GM12892 (cell line): ENCODE results near the gene DLGAP5.
A peak's percentile ranks its signal among the peaks of the same experiment; 100 is the strongest.

Source experiments
- DNase-seq: peaks from one replicate; pipeline ENCODE4 v3.0.0; 2011; ENCODE audit not compliant: insufficient read length
- FAIRE-seq: peaks from 2 replicates; lab custom pipeline; 2011; peaks lifted over from hg19 to GRCh38; lab: Jason Lieb, UNC
- POLR2A ChIP-seq: IDR thresholded peaks from 2 replicates; pipeline ENCODE4 v1.6.1; 2011; ENCODE audit warnings: low read depth, low read length, control low read depth
- POLR2AphosphoS5 ChIP-seq: IDR thresholded peaks from 2 replicates; pipeline ENCODE4 v1.6.1; 2011; ENCODE audit warnings: low read depth, low read length, control low read depth
- TAF1 ChIP-seq: IDR thresholded peaks from 2 replicates; pipeline ENCODE4 v1.6.1; 2011; ENCODE audit warnings: low read depth, mild to moderate bottlenecking, control low read depth, low read length, borderline replicate concordance

The DLGAP5 gene

DNA sequence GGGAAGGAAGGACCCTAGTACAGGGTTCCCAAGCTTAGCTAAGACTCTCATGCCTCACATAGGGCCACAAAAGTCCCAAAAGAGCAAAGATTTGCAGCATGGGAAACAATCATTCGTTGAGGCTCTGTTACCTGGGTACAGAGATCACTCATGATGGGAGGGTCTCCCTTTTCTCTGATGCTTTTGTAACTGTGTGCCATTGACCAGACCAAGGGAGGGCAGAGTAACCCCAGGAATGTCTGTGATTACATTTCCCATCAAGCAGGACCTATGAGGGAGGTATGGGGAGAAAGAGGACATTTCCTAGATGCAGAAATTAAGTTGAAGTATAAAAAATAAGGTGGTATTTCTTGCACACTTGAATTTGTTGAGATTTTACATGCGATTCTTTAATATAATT lies 16.4 kb upstream of the DLGAP5 start:
- FAIRE-seq, result no peak
- DNase-seq, result no peak

DNA sequence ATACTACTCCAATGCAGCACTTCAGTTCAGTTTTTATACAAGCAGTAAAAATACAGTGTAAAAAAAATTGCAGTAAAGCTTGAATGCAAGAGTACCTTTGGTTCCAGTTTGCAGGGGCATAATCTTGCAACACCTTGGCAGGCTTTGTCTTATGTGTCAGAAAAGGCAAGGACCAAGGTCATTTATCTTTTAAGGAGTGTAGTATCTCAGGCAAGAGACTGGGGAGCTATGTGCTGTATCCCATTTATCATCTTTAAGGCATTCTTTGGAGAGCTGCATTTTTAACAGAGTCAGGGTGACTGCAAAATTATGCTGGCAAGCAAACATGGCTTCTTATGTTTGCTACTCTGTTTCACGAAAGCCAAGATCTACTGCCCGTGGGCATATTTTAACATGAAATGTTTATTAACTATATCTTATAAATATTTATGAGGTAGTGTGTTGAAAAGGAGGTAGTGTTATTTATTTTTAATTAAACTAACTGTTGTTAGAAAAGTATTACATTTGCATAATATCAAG lies 14.8 kb upstream of the DLGAP5 start:
- TF ChIP-seq TAF1, result no peak
- TF ChIP-seq POLR2A, result no peak
- no peak for TF ChIP-seq POLR2AphosphoS5
- FAIRE-seq (no peak), DNase-seq (no peak)

More for the DNA sequence above, 16.4 kb upstream of the DLGAP5 start:
- no peak for TF ChIP-seq POLR2A
- no peak for TF ChIP-seq POLR2AphosphoS5
- TF ChIP-seq TAF1, result no peak

DNA sequence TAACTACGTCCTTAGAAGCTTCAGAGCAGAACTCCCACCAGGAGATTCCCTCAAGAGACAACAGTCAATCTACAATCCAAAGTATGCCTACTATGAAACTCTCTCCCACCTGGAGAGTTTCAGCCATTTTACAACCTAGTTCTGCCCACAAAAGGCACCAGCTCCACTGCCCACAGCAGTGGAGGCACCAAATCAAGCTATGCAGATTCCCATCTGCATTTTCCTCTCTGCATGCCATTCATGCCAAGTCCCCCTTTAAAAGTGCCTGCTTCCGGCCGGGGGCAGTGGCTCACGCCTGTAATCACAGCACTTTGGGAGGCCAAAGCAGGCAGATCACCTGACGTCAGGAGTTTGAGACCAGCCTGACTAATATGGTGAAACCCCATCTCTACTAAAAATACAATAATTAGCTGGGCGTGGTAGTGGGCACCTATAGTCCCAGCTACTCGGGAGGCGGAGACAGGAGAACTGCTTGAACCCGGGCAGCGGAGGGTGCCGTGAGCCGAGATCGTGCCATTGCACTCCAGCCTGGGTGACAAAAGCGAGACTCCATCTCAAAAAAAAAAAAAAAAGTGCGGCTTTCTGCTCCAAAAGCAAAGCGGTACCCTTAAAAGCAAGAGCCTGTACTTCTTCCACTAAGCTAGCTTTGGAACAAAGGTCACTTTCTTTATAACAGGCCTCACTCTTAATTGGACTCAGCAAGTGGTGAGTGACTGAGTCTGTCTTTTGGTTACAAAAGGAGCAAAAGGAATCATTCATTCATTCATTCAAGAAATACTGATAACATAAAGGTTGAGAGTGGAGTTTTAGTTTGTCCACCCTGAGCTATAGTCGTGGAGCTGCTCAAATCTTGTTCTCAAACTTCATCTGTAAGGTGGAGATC lies 10.1 kb upstream of the DLGAP5 start:
- DNase-seq (no peak), FAIRE-seq (no peak)
- no peak for TF ChIP-seq POLR2A
- no peak for TF ChIP-seq POLR2AphosphoS5
- TF ChIP-seq TAF1, result no peak

DNA sequence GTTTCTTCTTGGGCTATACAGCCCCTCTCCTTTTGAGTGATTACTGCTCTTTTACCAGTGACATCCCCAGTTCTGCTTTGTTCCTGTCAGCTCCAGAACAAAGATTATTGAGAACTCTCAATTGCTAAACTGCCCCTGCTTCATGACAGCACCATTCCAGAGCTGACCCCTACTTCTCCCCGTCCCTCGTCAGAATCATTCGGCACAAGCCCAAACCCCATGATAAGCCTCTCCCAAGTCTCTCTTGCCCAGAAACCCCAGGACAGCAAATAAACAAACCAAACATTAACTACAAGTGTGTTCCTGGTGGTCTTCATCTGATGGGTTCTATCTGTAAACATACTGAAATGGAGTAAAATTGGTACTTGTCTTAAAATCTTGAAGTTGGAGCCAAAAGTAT lies 9.3 kb upstream of the DLGAP5 start:
- no peak for FAIRE-seq
- no peak for TF ChIP-seq POLR2AphosphoS5
- TF ChIP-seq POLR2A, result no peak
- TF ChIP-seq TAF1, result no peak
- DNase-seq, result no peak

DNA sequence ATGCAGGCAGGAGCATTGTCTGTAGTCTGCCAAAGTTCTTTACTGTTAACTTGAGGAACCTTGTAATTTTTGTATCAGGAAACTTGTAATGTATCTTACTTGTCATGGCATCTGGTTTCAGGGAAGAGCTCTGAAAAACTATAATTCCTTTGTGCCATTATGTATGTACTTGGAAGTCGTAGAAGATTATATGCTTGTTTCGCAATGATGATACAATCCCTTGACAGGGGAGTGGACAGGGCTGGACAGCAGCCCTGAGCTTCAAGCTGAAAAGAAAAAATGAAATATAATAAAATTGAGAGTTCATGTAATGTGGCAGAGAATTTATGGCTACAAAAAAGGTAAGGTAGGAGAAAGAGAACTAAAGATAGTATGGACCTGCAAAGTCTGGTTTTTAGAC lies 7.4 kb upstream of the DLGAP5 start:
- DNase-seq (no peak), FAIRE-seq (no peak)
- TF ChIP-seq POLR2A (no peak), TAF1 (no peak), POLR2AphosphoS5 (no peak)

DNA sequence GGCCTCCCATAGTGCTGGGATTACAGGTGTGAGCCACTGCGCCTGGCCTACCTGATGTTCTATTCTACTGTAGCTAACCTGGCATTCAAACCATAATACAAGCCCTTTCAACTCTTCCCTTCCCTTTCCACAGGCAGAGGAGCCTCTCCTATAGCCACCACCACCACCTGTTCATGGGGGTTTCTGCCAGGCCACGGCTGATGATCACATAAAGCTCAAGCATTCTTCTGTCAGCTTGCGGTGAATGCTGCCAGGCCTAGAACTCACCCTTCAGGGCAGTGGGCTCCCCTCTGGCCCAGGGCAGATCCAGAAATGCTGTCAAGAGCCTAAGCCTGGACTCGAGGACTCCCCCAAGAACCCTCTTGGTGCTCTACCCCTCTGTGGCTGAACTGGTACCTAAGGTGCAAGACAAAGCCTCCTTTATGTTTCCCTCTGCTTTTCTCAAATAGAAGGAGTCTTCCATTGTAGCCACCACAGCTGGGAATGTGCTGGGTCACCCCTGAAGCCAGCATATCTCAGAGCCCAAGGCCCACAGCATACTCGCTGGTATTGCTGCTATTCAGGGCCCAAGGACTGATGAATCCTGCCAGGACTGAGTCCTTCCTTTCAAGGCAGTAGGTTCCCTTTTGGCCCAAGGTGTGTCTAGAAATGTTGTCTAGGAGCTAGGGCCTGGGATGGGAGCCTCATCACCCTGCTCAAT lies 3.4 kb upstream of the DLGAP5 start:
- TF ChIP-seq TAF1 (no peak), POLR2AphosphoS5 (no peak), POLR2A (no peak)
- no peak for DNase-seq
- FAIRE-seq, result no peak

DNA sequence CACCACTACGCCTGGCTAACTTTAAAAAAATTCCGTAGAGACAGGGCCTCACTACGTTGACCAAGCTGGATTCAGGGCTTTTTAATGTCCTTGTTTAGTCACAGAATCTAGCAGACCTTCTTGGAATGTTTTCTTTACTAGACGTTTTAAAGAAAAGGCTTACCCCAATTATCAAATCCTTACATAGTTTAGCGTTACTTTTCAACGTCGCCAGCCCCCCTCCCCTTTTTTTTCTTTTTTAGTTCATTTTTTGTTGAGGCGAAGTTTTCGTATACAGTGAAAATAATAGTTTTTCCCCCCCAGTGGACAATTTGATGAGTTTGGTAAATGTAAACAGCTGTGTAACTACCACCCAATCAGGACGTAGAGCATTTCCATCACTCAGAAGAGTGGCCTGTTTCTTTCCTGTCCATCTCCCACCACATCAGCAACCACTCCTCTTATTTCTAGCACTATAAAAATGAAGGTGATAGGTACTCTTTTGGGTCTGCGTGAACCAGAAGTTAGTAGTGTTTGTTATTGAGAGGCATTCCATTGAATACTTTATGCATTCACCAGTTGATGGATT lies 753 bp upstream of the DLGAP5 start:
- TF ChIP-seq POLR2AphosphoS5, result no peak
- TF ChIP-seq POLR2A, result no peak
- TF ChIP-seq TAF1, result no peak
- DNase-seq (no peak), FAIRE-seq (no peak)

DNA sequence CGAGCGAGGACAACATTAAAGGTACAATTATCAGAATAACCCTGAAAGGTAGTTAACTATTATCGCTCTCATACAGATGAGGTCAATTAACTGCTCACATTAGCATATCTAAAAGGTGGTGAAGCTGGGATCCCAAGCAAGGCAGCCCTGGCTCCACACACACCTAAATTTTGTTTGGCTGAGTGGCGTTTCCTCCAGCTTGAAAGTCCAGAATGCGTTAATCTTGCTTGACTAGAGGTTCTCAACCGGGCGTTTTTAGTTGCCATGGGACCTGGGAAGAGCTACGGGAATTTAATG lies 531 bp downstream of the DLGAP5 start:
- DNase-seq (no peak), FAIRE-seq (no peak)
- TF ChIP-seq POLR2A, result no peak
- no peak for TF ChIP-seq POLR2AphosphoS5
- no peak for TF ChIP-seq TAF1

DNA sequence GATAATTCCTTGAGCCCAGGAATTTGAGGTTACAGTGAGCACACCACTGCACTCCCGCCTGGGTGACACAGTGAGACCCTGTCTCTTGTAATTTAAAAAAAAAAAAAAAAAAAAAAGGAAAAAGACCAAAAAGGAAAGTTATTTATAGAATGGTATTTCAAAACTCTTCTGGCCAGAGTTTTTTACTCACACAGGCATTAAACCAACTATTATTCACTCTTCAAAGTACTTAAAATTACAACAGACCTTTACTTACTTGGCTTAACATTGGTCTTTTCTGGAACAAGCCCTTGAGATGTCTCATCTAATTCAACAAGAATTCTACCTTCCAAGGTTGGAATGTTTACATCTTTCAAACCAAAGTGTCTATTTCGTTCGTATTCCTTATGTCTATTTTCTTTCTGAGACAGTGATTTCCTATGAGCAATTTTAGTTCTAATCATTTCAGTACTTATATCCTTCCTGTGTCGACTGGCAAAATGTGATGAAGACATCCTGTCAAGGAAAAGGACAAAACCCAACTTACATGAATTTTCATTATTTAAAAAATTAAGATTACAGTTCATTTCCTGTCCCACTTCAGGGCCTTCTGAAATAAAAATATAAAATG lies 2.6 kb downstream of the DLGAP5 start:
- FAIRE-seq, result no peak
- no peak for DNase-seq
- TF ChIP-seq TAF1 (no peak), POLR2AphosphoS5 (no peak), POLR2A (no peak)

DNA sequence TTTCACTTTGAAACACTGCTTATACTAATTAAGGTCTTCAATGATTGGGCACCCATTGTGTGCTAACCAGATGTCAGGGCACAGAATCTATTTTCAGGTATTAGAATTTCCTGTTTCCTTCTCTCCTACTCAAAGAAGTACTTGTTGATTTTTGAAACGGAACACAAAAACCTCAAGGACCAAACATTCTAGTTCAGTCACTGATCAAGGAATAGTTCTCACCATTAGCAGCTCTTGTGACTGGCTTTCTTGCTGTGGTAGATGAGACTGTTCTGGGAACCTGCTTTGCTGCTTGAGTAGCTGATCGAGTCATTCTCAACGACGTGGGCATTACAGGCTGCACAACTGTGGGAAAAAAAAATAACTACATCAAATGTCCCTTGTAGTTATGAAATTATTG lies 11.0 kb downstream of the DLGAP5 start:
- TF ChIP-seq POLR2A (no peak), TAF1 (no peak), POLR2AphosphoS5 (no peak)
- peak; percentile 10 for DNase-seq
- peak; percentile 89 for FAIRE-seq

DNA sequence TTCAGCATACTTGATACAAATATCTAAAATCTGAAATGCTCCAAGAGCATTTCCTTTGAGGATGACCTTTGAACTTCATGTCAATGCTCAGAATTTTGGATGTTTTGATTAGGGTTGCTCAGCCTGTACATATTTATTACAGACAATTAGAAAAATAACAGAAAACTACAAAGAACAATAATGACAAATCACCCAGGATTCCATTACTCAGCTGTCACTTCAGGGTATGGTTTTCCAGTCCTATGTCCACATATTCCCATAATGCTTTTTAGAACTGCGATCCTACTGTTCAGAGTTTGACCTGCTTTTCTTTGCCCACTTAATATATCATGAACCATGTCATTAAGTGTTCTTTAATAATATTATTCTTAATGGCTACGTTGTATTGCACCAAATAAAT lies 11.4 kb downstream of the DLGAP5 start:
- no peak for FAIRE-seq
- DNase-seq, result no peak
- no peak for TF ChIP-seq POLR2A
- no peak for TF ChIP-seq POLR2AphosphoS5
- no peak for TF ChIP-seq TAF1

DNA sequence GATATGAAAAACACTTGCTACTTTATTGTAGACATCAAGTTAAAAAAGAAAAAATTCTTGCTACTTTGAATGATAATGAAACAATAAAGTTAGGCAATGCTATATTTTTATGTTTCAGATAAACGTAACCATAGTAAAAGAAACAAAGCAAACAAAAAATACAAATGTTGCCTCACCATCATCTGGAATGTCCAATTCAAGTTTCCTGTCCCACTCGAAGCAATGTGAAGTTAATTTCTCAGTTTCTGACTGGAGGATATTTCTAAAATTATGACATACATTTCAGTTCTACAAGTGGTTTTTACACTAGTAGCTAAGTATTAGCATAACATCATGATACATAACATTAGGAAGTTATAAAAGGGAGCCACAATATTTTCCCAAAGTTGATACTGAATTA lies 20.9 kb downstream of the DLGAP5 start:
- TF ChIP-seq POLR2AphosphoS5, result no peak
- no peak for FAIRE-seq
- DNase-seq, result no peak

DNA sequence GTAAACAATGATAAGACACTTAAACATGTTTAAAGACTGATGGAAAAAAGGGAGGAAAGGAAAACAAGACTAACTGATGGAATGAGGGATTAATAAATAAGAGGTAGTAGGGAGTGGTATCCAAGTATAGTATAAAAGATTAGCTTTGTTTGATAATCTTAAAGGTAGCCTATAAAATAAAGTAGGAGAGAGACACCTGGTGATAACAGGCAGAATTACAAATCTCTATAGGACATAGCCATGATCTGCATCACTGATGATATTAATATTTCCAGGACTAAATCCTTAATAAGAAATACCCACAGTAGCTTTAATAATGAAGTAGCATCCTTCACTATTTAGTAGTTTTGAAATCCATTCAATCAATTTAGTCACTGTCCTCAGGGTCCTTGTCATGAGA lies 30.4 kb downstream of the DLGAP5 start:
- FAIRE-seq, result peak; percentile 67
- TF ChIP-seq POLR2A (no peak), POLR2AphosphoS5 (no peak), TAF1 (no peak)
- no peak for DNase-seq
